GM23338 (cell line): ENCODE results near the gene ZNF800. TPM values are rescaled to one million over a fixed set of nuclear protein-coding genes. Genes with fewer than 3 reads are reported as not detected.
A peak's percentile ranks its signal among the peaks of the same experiment; 100 is the strongest.

ENCODE experiments used
- ATAC-seq: fragments of 200-7000 bp; cut with Tn5 transposase; 3 replicates; pipeline ENCODE4 v1.9.1; 2020
- DNase-seq: peaks from one replicate; pipeline ENCODE4 v3.0.0-alpha.2; 2015; ENCODE audit warnings: low spot score
- H2AFZ ChIP-seq: fragments of 200-600 bp; sonication (generic); 2 replicates; pipeline ENCODE4 v1.8.0; 2016; ENCODE audit warnings: antibody characterized with exemption, mild to moderate bottlenecking, moderate library complexity
- H3F3A ChIP-seq: fragments of 200-600 bp; sonication (generic); replicated peaks from 2 replicates; pipeline ENCODE4 v1.8.0; 2017; ENCODE audit warnings: antibody characterized with exemption, mixed run types, low read depth
- H3K27ac ChIP-seq: fragments of 200-600 bp; sonication (generic); 2 replicates; pipeline ENCODE4 v1.6.1; 2016; ENCODE audit warnings: low read depth
- H3K27me3 ChIP-seq: fragments of 200-600 bp; sonication (generic); 2 replicates; pipeline ENCODE4 v1.8.0; 2016; ENCODE audit warnings: mild to moderate bottlenecking, mixed run types, moderate library complexity; ENCODE audit not compliant: insufficient read depth
- H3K36me3 ChIP-seq: fragments of 200-600 bp; sonication (generic); 2 replicates; pipeline ENCODE4 v1.8.0; 2016; ENCODE audit warnings: mild to moderate bottlenecking; ENCODE audit not compliant: insufficient read depth
- H3K4me1 ChIP-seq: fragments of 200-600 bp; sonication (generic); 2 replicates; pipeline ENCODE4 v1.8.0; 2016; ENCODE audit warnings: mild to moderate bottlenecking, moderate library complexity; ENCODE audit not compliant: insufficient read depth
- H3K4me2 ChIP-seq: fragments of 200-600 bp; sonication (generic); 2 replicates; pipeline ENCODE4 v1.7.1; 2017; ENCODE audit warnings: mixed run types
- H3K4me3 ChIP-seq: fragments of 200-600 bp; sonication (generic); 2 replicates; pipeline ENCODE4 v1.6.1; 2016; ENCODE audit warnings: mixed run types
- H3K79me2 ChIP-seq: fragments of 200-600 bp; sonication (generic); replicated peaks from 2 replicates; pipeline ENCODE4 v1.8.0; 2017; ENCODE audit warnings: mild to moderate bottlenecking; ENCODE audit not compliant: insufficient read depth
- H3K9me2 ChIP-seq: fragments of 200-600 bp; sonication (generic); 2 replicates; pipeline ENCODE4 v1.8.0; 2017; ENCODE audit not compliant: insufficient read depth
- H4K20me1 ChIP-seq: fragments of 200-600 bp; sonication (generic); replicated peaks from 2 replicates; pipeline ENCODE4 v1.8.0; 2017; ENCODE audit warnings: mild to moderate bottlenecking; ENCODE audit not compliant: insufficient read depth
- H3K27ac Mint-ChIP-seq: 2 replicates; pipeline ENCODE4 v1.8.0; 2020; ENCODE audit warnings: inconsistent platforms, mild to moderate bottlenecking, moderate library complexity, mixed read lengths
- H3K27me3 Mint-ChIP-seq: 3 replicates; pipeline ENCODE4 v1.8.0; 2022; ENCODE audit warnings: low read depth, mild to moderate bottlenecking, moderate library complexity, mixed read lengths, inconsistent platforms; ENCODE audit not compliant: insufficient read depth, poor library complexity
- H3K36me3 Mint-ChIP-seq: 3 replicates; pipeline ENCODE4 v1.8.0; 2021; ENCODE audit warnings: low read depth, mild to moderate bottlenecking, inconsistent platforms, moderate library complexity, mixed read lengths
- H3K4me1 Mint-ChIP-seq: 3 replicates; pipeline ENCODE4 v1.8.0; 2020; ENCODE audit warnings: mild to moderate bottlenecking, inconsistent platforms, mixed read lengths
- H3K4me3 Mint-ChIP-seq: 3 replicates; pipeline ENCODE4 v1.8.0; 2021; ENCODE audit warnings: moderate library complexity, mild to moderate bottlenecking, inconsistent platforms, mixed read lengths
- H3K9me3 Mint-ChIP-seq: 3 replicates; pipeline ENCODE4 v1.8.0; 2020; ENCODE audit warnings: moderate library complexity, mild to moderate bottlenecking, inconsistent platforms, mixed read lengths
- CREB1 ChIP-seq: fragments of 250-450 bp; sonication (Bioruptor Pico); IDR thresholded peaks from 2 replicates; pipeline ENCODE4 v1.5.0; 2020; ENCODE audit warnings: low read depth, mild to moderate bottlenecking, moderate library complexity
- ETS1 ChIP-seq: IDR thresholded peaks from 2 replicates; pipeline ENCODE4 v1.6.1; 2016; ENCODE audit warnings: antibody characterized with exemption
- EZH2 ChIP-seq: fragments of 200-600 bp; sonication (generic); IDR thresholded peaks from one replicate; pipeline ENCODE4 v1.8.0; 2017; ENCODE audit warnings: antibody characterized with exemption, mild to moderate bottlenecking, low read depth; ENCODE audit not compliant: unreplicated experiment
- EZH2phosphoT487 ChIP-seq: fragments of 200-600 bp; sonication (generic); IDR thresholded peaks from one replicate; pipeline ENCODE4 v1.8.1; 2018; ENCODE audit warnings: antibody characterized with exemption; ENCODE audit not compliant: unreplicated experiment
- JUNB ChIP-seq: IDR thresholded peaks from one replicate; pipeline ENCODE4 v1.6.1; 2016; ENCODE audit warnings: antibody characterized with exemption; ENCODE audit not compliant: unreplicated experiment
- POLR2AphosphoS5 ChIP-seq: IDR thresholded peaks from 2 replicates; pipeline ENCODE4 v1.6.1; 2016; ENCODE audit warnings: antibody characterized with exemption, low read depth
- STAT1 ChIP-seq: IDR thresholded peaks from one replicate; pipeline ENCODE4 v1.6.1; 2016; ENCODE audit warnings: antibody characterized with exemption; ENCODE audit not compliant: unreplicated experiment
- ZNF331 ChIP-seq: fragments of 250-450 bp; sonication (Bioruptor Pico); IDR thresholded peaks from 2 replicates; pipeline ENCODE4 v1.5.0; 2020; ENCODE audit warnings: low read depth, mild to moderate bottlenecking, moderate library complexity
- ZNF462 ChIP-seq: fragments of 250-450 bp; sonication (Bioruptor Pico); IDR thresholded peaks from 2 replicates; pipeline ENCODE4 v1.5.0; 2020; ENCODE audit warnings: mild to moderate bottlenecking, moderate library complexity
- polyA plus RNA-seq: library from polyadenylated mRNA; unstranded; fragments of >200 nt; fragmentation: Nextera tagmentation; extraction: Ambion mirVana; gene quantifications from 2 replicates; pipeline ENCODE4 v1.2.1, GENCODE V29; 2016
- total RNA-seq: library from RNA; depleted of rRNA; stranded (reverse); fragments of >200 nt; shearing (Covaris generic); gene quantifications from 2 replicates; pipeline ENCODE4 v1.2.3, GENCODE V29; 2014

The ZNF800 gene
- total and polyA plus RNA-seq, 2 experiments from 2014 or later, result 5.4 to 8.3 TPM

GRCh38 chr7:127390817-127391590 lies 1.5 kb downstream of the ZNF800 start:
- H3K27me3 Mint-ChIP-seq, result peaks cover 29% of the 10 kb centered on the region
- peaks cover 9% of the 10 kb centered on the region for H3K36me3 Mint-ChIP-seq
- no peaks in the 10 kb centered on the region for H3K9me3 Mint-ChIP-seq
- Histone ChIP-seq H3K36me3 (no peaks in the 10 kb centered on the region), H3K27ac (no peak overlapping the region), H3K9me2 (no peaks in the 10 kb centered on the region), H2AFZ (peak overlapping the region; percentile 94), H3K4me3 (peak overlapping the region; percentile 89), H3K4me2 (peak overlapping the region; percentile 98), H3K27me3 (peaks cover 53% of the 10 kb centered on the region), H3K4me1 (no peaks in the 10 kb centered on the region; the same call in 1 of the 2 replicates), H3K79me2 (no peaks in the 10 kb centered on the region), H3F3A (no peaks in the 10 kb centered on the region), H4K20me1 (peaks cover 7% of the 10 kb centered on the region)
- no peak for ATAC-seq
- no peak overlapping the region for H3K27ac Mint-ChIP-seq
- DNase-seq, result no peak
- TF ChIP-seq POLR2AphosphoS5, result no peak
- TF ChIP-seq EZH2, result peak; percentile 50
- peak overlapping the region; percentile 94 for H3K4me3 Mint-ChIP-seq
- H3K4me1 Mint-ChIP-seq, result peaks cover 11% of the 10 kb centered on the region; the same call in 2 of the 3 replicates

GRCh38 chr7:127390186-127390816 lies 2.2 kb downstream of the ZNF800 start:
- Mint-ChIP-seq H3K27me3 (peaks cover 29% of the 10 kb centered on the region), H3K9me3 (no peaks in the 10 kb centered on the region), H3K27ac (no peak overlapping the region), H3K36me3 (peaks cover 9% of the 10 kb centered on the region), H3K4me3 (no peak overlapping the region), H3K4me1 (peaks cover 11% of the 10 kb centered on the region; the same call in 2 of the 3 replicates)
- peaks cover 47% of the 10 kb centered on the region for H3K27me3 ChIP-seq
- H2AFZ ChIP-seq, result no peak overlapping the region
- no peaks in the 10 kb centered on the region; the same call in 1 of the 2 replicates for H3K4me1 ChIP-seq
- ATAC-seq (no peak), DNase-seq (no peak)
- H3K4me2 ChIP-seq, result no peak overlapping the region
- no peaks in the 10 kb centered on the region for H3K9me2 ChIP-seq
- no peak overlapping the region for H3K4me3 ChIP-seq
- H4K20me1 ChIP-seq, result peaks cover 7% of the 10 kb centered on the region
- H3K79me2 ChIP-seq, result no peaks in the 10 kb centered on the region
- H3F3A ChIP-seq, result no peaks in the 10 kb centered on the region
- H3K27ac ChIP-seq, result no peak overlapping the region
- H3K36me3 ChIP-seq, result no peaks in the 10 kb centered on the region
- TF ChIP-seq ZNF462 (CRISPR knock-in tag) (no peak), EZH2phosphoT487 (no peak), CREB1 (CRISPR knock-in tag) (no peak), ETS1 (no peak), JUNB (no peak), ZNF331 (CRISPR knock-in tag) (no peak), POLR2AphosphoS5 (no peak), EZH2 (no peak), STAT1 (no peak)
